Activated T-helper 17 cell treated with anti-CD3 and anti-CD28 coated beads, Interleukin-2, amount 50 U/mL, for 72 hours (primary cell): ENCODE results near the gene GALNT11. TPM values are rescaled to one million over a fixed set of nuclear protein-coding genes. Genes with fewer than 3 reads are reported as not detected.
A peak's percentile ranks its signal among the peaks of the same experiment; 100 is the strongest.
"Not testable (repeated sequence)": the region's sequence is repeated elsewhere in the genome, so short reads cannot be mapped to it uniquely, and the experiment has no call there.

Experiments used
- ATAC-seq: fragments of 150-1000 bp; cut with Tn5 transposase; replicated peaks from 2 replicates; pipeline ENCODE4 v1.10.0; 2021; ENCODE audit warnings: mild to moderate bottlenecking, moderate library complexity
- H3K27ac Mint-ChIP-seq: one replicate; pipeline ENCODE4 v1.8.0; 2022; ENCODE audit warnings: mixed read lengths
- H3K27me3 Mint-ChIP-seq: one replicate; pipeline ENCODE4 v1.8.0; 2022; ENCODE audit warnings: mixed read lengths
- H3K36me3 Mint-ChIP-seq: one replicate; pipeline ENCODE4 v1.8.0; 2022; ENCODE audit warnings: low read depth, mild to moderate bottlenecking, mixed read lengths
- H3K4me1 Mint-ChIP-seq: one replicate; pipeline ENCODE4 v1.8.0; 2022; ENCODE audit warnings: mixed read lengths
- H3K4me3 Mint-ChIP-seq: one replicate; pipeline ENCODE4 v1.8.0; 2022; ENCODE audit warnings: mild to moderate bottlenecking, mixed read lengths
- H3K9me3 Mint-ChIP-seq: one replicate; pipeline ENCODE4 v1.8.0; 2022; ENCODE audit warnings: mixed read lengths
- total RNA-seq, 2 donors: library from RNA; stranded (reverse); gene quantifications; one replicate each; pipeline ENCODE4 v1.2.3, GENCODE V29; 2022

Gene GALNT11
- total RNA-seq, 2 donors from 2014 or later, result 18.9 to 20.3 TPM

DNA sequence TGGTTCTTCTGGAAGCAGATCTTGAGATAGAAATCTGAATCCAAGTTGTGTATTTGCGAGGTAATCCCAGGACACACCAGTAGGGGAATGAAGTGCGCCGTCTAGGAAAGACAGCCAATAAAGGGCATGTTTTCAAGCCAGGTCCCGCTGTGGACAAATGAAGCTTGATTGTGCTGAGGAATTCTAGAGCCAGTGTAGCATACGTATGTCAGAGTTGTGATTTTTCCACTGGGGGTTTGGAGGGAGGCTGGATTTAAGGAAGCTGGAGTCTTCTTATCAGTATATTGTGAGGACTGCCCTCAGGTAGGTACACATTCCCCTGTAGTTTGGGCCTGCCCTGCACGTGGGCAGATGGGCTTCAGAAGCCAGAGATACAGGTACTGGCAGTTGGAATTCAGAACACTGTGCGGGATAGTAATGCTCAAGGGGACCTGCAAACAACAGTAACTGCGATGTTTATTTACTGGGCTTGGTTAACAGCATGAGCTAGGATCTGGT, 50.9 kb downstream of the GALNT11 start:
- no peaks in the 10 kb centered on the region for H3K36me3 Mint-ChIP-seq
- ATAC-seq, result no peak

DNA sequence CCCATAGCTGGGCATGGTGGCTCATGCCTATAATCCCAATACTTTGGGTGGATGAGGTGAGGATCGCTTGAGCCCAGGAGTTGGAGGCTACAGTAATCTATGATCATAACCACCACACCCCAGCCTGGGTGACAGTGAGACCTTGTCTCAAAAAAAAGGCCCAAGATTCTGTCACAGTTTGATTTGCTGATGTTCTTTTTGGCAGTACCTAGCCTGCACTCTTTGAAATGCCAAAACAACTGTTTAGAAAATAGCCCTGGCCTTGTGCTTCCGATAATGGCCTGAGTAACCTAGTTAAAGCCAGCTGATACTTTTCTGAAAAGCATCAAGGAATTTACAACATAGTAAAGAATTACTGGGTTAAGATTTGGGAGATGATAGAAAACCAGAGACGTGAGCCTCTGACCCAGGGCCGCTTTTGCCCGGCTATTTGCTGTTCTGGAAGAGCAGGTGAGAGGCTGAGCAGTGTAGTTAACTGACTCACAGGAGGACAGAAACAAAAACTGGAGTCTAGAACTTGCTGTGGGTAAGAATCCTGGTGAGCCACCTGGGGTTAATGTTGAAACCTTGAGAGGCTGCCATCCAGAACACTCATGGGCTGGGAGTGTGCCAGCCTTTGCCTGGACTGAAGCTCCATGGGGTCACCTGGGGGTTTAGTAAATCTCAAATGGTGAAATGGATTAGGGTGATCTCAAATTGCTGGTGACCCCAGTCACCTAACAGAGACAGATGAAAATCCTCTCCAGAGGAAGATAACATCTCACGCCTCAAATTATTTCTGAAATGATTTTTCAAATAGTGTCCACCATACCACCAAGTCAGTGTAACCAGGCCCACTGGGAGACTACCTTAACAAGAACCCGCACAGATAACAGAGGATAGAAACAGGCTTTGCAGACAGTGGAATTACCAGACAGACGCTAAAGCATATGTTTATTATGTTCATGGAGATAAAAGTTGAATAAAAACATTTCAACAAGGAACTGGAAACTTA, 51.8 kb downstream of the GALNT11 start:
- peaks cover 28% of the 10 kb centered on the region for H3K4me1 Mint-ChIP-seq
- H3K27ac Mint-ChIP-seq, result peak overlapping the region; percentile 69
- no peaks in the 10 kb centered on the region for H3K36me3 Mint-ChIP-seq
- H3K4me3 Mint-ChIP-seq, result no peak overlapping the region
- no peaks in the 10 kb centered on the region for H3K27me3 Mint-ChIP-seq
- peak; percentile 50 for ATAC-seq
- no peaks in the 10 kb centered on the region for H3K9me3 Mint-ChIP-seq

More for the DNA sequence above, 50.9 kb downstream of the GALNT11 start:
- Mint-ChIP-seq H3K4me1 (peaks cover 28% of the 10 kb centered on the region), H3K27ac (no peak overlapping the region), H3K27me3 (no peaks in the 10 kb centered on the region), H3K9me3 (no peaks in the 10 kb centered on the region), H3K4me3 (no peak overlapping the region)

DNA sequence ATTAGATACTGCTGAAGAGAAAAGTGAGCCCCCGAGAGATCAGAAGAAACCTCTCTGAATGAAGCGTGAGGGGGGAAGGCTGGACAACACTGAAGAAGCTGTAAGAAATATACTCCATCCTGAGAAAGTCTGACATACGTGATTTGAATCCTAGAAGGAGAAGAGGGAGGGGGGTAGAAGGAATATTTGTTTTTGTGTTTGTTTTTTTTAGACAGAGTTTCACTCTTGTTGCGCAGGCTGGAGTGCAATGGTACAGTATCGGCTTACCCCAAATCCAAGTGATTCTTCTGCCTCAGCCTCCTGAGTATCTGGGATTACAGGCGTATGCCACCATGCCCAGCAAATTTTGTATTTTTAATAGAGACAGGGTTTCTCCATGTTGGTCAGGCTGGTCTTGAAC, 52.6 kb downstream of the GALNT11 start:
- H3K27me3 Mint-ChIP-seq, result no peaks in the 10 kb centered on the region
- ATAC-seq, result no peak
- no peaks in the 10 kb centered on the region for H3K9me3 Mint-ChIP-seq
- H3K4me1 Mint-ChIP-seq, result peaks cover 28% of the 10 kb centered on the region
- no peaks in the 10 kb centered on the region for H3K36me3 Mint-ChIP-seq
- H3K4me3 Mint-ChIP-seq, result no peak overlapping the region
- peak overlapping the region; percentile 69 for H3K27ac Mint-ChIP-seq

DNA sequence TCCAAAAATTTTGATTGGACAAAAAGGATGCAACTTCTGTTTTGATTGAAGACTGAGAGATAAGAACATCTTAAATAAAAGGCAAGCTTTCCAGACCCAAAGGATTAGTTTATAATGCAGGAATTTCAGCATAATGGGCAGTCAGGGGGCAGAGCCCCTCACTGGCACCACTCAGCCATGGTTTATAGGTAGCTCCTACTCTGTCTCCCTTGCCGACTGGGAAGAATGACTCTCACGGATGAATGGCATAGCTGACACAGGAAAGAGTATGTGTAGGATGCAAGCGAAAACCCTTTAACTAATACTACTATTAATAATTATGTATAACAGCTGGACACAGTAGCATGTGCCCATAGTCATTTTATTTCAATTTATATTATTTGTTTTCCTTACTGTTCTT, 53.3 kb downstream of the GALNT11 start:
- Mint-ChIP-seq H3K27ac (peak overlapping the region; percentile 69), H3K27me3 (no peaks in the 10 kb centered on the region), H3K9me3 (no peaks in the 10 kb centered on the region), H3K36me3 (no peaks in the 10 kb centered on the region), H3K4me3 (no peak overlapping the region), H3K4me1 (peaks cover 21% of the 10 kb centered on the region)
- no peak for ATAC-seq

DNA sequence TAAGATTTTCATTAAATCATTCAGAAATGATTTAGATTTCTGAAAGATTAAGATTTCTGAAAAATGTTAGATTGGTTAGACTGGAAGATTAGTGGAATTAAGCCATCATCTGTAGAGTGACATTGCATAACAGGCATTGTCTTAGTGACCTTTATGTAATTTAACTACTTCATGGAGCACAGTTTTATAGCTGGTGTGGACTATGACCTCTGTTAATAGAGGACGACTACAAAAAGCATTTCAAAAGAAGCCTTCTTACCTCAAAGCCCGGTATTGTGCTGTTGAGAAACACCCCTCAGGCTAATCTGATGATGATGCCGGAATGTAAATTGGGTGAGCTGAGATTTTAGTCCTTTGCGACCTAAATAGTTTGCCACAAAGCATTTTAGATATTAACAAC, 55.6 kb downstream of the GALNT11 start:
- Mint-ChIP-seq H3K27ac (no peak overlapping the region), H3K36me3 (no peaks in the 10 kb centered on the region), H3K4me1 (peaks cover 13% of the 10 kb centered on the region), H3K4me3 (no peak overlapping the region), H3K9me3 (no peaks in the 10 kb centered on the region), H3K27me3 (no peaks in the 10 kb centered on the region)
- ATAC-seq, result no peak

DNA sequence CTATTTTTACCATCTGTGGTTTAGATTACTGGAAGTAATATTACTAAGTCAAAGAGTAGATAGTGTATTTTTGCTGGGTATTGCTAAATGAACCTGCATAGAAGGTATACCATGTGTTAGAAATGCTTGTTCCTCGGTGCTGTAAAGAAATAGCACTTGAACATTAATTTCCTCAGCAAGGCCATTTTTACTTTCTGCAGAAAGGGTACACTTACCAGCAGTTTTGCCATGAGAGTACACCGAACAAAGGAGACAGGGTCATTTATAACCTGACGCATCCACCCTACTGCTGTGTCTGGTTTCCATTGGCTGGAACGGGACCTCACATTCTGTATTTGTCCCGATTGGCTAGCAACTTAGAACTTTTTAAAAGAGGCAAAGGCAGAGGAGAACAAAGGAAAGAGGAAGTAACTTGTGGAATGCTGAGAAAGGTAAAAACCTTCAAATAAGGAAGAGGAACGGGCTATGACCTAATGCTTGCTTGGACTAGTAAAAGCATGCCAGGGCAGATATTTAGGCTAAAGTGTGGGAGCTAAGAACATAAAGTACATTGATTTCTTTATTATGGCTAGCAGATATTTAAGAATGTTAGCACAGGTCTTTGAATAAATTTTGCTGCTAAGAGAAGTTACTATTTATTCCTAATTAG, 56.7 kb downstream of the GALNT11 start:
- ATAC-seq, H3K27ac Mint-ChIP-seq, H3K4me1 Mint-ChIP-seq, H3K27me3 Mint-ChIP-seq, H3K4me3 Mint-ChIP-seq, H3K36me3 Mint-ChIP-seq, H3K9me3 Mint-ChIP-seq: not testable (repeated sequence)

DNA sequence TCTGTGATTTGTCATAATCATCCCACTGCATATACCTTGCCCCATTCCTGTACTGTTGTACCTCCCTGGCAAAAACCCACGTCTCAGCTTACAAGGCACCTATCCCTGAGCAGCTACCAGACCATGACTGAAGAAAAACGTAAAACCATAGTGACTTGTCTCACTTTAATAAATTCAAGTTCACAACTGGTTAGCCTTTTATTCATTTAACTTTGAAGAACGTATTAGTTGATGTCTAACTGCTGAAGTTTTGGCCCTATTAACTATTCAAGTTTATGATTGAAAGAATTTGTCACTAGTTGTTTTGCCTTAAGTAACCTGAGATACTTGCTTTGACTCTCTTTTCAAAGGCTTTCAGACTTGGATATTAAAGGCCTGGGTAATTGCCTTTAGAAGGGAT, 59.7 kb downstream of the GALNT11 start:
- Mint-ChIP-seq H3K4me3 (no peak overlapping the region), H3K27ac (no peak overlapping the region), H3K9me3 (no peaks in the 10 kb centered on the region), H3K36me3 (peaks cover 6% of the 10 kb centered on the region), H3K27me3 (no peaks in the 10 kb centered on the region), H3K4me1 (no peaks in the 10 kb centered on the region)
- ATAC-seq, result no peak

DNA sequence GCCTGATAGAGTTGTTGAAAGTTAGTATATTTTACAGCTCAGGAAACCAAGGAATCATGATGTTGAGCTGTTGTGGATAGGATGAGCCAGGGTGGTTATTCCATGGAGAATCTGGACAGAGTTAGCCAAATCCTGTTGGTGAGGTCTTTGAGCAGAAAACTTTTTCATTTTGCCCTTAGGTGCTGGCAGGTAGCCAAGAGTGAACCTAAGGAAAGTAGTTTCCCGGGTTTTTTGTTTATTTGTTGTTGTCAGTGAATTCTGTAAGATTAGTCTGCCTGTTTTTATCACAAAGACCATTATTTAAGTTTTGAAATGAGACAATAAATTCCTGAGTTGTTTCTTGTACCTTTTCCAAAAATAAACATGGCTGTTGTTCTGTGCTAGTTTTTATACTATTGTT, 61.0 kb downstream of the GALNT11 start:
- no peak for ATAC-seq

DNA sequence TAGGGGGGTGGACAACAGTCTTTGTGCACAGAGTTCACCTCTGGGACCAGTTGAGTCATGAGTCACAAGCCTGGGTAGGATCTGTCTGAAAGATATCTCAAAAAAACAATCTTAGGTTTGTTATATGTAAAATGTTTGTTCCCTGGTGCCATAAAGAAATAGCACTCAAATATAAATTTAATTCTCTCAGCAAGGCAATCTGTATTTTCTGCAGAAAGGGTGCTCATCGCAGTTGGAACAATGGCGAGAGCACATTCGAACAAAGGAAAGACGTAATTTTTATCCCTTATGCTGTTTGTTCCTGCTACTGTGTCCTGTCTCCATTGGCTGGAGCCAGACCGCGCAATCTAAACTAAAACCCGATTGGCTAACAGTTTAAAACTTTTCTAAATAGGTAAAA, 63.7 kb downstream of the GALNT11 start:
- H3K4me1 Mint-ChIP-seq, result peaks cover 13% of the 10 kb centered on the region
- no peak overlapping the region for H3K27ac Mint-ChIP-seq
- H3K4me3 Mint-ChIP-seq, result no peak overlapping the region
- peaks cover 9% of the 10 kb centered on the region for H3K36me3 Mint-ChIP-seq
- no peak for ATAC-seq
- H3K27me3 Mint-ChIP-seq, result no peaks in the 10 kb centered on the region
- no peaks in the 10 kb centered on the region for H3K9me3 Mint-ChIP-seq

More for the DNA sequence above, 61.0 kb downstream of the GALNT11 start:
- Mint-ChIP-seq H3K36me3 (peaks cover 6% of the 10 kb centered on the region), H3K4me1 (peaks cover 4% of the 10 kb centered on the region), H3K9me3 (no peaks in the 10 kb centered on the region), H3K27ac (no peak overlapping the region), H3K4me3 (no peak overlapping the region), H3K27me3 (no peaks in the 10 kb centered on the region)

DNA sequence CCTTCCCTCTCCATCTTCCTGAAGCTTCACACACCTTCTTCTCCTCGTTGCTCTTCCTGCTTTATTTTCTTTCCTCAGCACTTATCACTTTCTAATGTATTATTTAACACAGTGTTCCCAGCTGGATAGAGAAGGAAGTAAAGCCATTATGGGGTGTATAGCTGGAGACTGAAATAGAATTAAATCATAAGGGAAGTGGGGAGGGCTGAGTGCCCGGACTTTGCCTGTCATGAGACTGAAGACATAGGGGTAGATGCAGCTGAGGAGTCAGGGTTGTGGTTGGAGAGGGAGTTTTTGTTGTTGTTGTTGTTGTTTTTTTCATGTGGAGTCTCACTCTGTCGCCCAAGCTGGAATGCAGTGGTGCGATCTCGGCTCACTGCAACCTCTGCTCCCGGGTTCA, 65.3 kb downstream of the GALNT11 start:
- Mint-ChIP-seq H3K9me3 (no peaks in the 10 kb centered on the region), H3K27me3 (no peaks in the 10 kb centered on the region), H3K4me1 (peaks cover 13% of the 10 kb centered on the region), H3K4me3 (no peak overlapping the region), H3K36me3 (peaks cover 16% of the 10 kb centered on the region), H3K27ac (no peak overlapping the region)
- ATAC-seq, result no peak

DNA sequence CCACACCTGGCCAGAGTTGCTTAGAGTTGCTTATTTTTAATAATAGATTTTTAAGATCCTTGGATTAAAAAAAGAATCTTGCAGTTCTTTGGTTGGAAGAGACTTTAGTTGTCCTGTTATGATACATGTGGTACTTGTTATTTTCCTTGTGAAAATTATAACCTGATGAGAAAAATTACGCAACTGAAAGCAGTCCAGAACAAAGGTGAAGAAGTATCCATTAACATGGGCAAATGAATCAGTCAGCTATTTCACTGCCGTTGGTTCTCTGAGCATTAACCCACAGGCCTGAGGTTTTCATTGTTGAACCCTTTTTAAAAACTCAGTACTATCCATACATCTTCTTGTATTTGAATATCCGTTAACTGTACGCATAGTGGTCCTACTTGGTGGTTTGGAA, 68.2 kb downstream of the GALNT11 start:
- no peak for ATAC-seq
- Mint-ChIP-seq H3K27ac (no peak overlapping the region), H3K9me3 (no peaks in the 10 kb centered on the region), H3K4me3 (no peak overlapping the region), H3K27me3 (no peaks in the 10 kb centered on the region), H3K4me1 (peaks cover 17% of the 10 kb centered on the region), H3K36me3 (peaks cover 15% of the 10 kb centered on the region)

DNA sequence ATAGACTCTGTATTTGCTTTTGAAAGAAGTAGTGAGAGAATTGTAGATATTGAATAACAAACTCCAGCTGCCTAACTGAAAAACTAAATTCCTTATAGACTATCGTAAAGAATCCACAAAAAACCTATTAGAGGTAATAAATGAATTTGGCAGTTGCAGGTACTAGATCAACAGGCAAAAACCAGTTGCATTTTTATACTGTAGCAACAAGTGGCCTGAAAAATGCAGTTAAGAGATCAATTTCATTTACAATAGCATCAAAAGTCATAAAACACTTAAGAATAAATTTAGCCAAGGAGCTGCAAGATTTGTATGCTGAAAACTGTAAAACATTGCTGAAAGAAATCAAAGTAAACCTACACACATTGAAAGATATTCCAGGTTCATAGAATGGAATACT, 70.3 kb downstream of the GALNT11 start:
- H3K36me3 Mint-ChIP-seq, result peaks cover 14% of the 10 kb centered on the region
- H3K9me3 Mint-ChIP-seq, result no peaks in the 10 kb centered on the region
- peaks cover 14% of the 10 kb centered on the region for H3K4me1 Mint-ChIP-seq
- H3K27me3 Mint-ChIP-seq, result no peaks in the 10 kb centered on the region
- no peak overlapping the region for H3K27ac Mint-ChIP-seq
- H3K4me3 Mint-ChIP-seq, result no peak overlapping the region
- no peak for ATAC-seq

DNA sequence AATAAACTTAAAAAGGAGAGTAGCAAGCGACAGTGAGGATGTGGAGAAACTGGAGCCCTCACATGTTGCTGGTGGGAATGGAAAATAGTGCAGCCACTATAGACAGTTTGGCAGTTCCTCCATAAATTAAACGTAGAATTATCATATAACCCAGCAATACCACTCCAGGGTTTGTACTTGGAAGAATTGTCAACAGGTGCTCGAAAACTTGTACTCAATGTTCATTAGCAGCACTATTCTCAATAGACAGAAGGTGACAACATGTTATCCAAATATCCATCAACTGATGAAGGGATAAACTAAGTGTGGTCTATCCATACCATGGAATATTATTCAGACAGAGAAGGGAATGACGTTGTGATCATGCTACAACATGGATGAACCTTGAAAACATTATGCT, 71.9 kb downstream of the GALNT11 start:
- peaks cover 7% of the 10 kb centered on the region for H3K4me1 Mint-ChIP-seq
- peaks cover 25% of the 10 kb centered on the region for H3K36me3 Mint-ChIP-seq
- ATAC-seq, result no peak
- H3K27ac Mint-ChIP-seq, result no peak overlapping the region
- H3K4me3 Mint-ChIP-seq, result no peak overlapping the region
- no peaks in the 10 kb centered on the region for H3K27me3 Mint-ChIP-seq
- H3K9me3 Mint-ChIP-seq, result no peaks in the 10 kb centered on the region

DNA sequence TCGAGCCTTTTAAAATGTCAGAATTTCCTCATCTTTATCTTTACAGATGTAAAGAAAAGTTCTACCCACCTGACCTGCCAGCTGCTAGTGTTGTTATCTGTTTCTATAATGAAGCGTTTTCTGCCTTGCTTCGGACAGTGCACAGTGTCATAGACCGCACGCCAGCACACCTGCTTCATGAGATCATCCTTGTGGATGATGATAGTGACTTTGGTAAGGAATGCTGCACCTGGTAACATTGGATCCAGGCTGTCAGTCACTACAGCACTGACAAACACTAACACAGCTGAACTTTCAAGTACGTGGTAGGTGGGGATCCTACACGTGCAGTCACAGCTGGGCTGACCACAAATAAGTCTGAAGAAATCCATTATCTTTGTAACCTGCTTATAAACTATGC, 77.6 kb downstream of the GALNT11 start:
- Mint-ChIP-seq H3K4me1 (no peaks in the 10 kb centered on the region), H3K27ac (no peak overlapping the region)
- ATAC-seq, result no peak

DNA sequence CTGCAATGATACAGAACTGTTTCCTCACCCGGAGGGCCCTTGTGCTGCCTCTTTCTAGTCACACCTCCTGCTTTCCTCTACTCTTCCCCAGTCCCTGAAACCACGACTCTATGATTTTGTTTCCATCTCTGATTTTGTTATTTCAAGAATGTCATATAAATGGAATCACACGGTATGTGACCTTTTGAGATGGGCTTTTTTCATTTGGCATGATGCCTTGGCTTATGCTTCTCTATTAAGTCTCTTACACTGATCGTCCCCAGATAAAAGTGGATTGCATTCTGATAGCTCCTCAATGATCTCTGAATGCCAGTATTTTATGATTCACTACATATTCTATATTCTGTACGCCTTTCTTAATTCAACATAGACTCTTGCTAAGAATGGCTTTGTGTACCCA, 78.2 kb downstream of the GALNT11 start:
- peaks cover 64% of the 10 kb centered on the region for H3K36me3 Mint-ChIP-seq
- H3K27me3 Mint-ChIP-seq, result no peaks in the 10 kb centered on the region
- H3K27ac Mint-ChIP-seq, result no peak overlapping the region
- H3K4me3 Mint-ChIP-seq, result no peak overlapping the region
- H3K4me1 Mint-ChIP-seq, result no peaks in the 10 kb centered on the region
- no peaks in the 10 kb centered on the region for H3K9me3 Mint-ChIP-seq
- no peak for ATAC-seq

More for the DNA sequence above, 77.6 kb downstream of the GALNT11 start:
- no peaks in the 10 kb centered on the region for H3K27me3 Mint-ChIP-seq
- no peak overlapping the region for H3K4me3 Mint-ChIP-seq
- H3K36me3 Mint-ChIP-seq, result peaks cover 58% of the 10 kb centered on the region
- H3K9me3 Mint-ChIP-seq, result no peaks in the 10 kb centered on the region
